ENCODE data around the gene PLCL1. TPM values are rescaled to one million over a fixed set of nuclear protein-coding genes. Genes with fewer than 3 reads are reported as not detected.

Gene PLCL1
- total RNA-seq, 1 donor from 2014 or later = 14.3 TPM

GRCh38 chr2:198144660-198145059 lies 340.3 kb downstream of the PLCL1 start:
- H3K36me3 ChIP-seq = no peaks in the 10 kb centered on the region
- intact Hi-C loops (cut with DNase I) = no loop called here
- no peak overlapping the region for H3K4me3 ChIP-seq
- no peak for DNase-seq (ENCODE audit: low spot score in 2 of 2)
- H3K27me3 ChIP-seq = no peaks in the 10 kb centered on the region
- H3K9me3 ChIP-seq = no peaks in the 10 kb centered on the region
- H3K4me1 ChIP-seq = no peaks in the 10 kb centered on the region
- TF ChIP-seq, protein P1, sequence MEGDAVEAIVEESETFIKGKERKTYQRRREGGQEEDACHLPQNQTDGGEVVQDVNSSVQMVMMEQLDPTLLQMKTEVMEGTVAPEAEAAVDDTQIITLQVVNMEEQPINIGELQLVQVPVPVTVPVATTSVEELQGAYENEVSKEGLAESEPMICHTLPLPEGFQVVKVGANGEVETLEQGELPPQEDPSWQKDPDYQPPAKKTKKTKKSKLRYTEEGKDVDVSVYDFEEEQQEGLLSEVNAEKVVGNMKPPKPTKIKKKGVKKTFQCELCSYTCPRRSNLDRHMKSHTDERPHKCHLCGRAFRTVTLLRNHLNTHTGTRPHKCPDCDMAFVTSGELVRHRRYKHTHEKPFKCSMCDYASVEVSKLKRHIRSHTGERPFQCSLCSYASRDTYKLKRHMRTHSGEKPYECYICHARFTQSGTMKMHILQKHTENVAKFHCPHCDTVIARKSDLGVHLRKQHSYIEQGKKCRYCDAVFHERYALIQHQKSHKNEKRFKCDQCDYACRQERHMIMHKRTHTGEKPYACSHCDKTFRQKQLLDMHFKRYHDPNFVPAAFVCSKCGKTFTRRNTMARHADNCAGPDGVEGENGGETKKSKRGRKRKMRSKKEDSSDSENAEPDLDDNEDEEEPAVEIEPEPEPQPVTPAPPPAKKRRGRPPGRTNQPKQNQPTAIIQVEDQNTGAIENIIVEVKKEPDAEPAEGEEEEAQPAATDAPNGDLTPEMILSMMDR (IDR thresholded peaks at IDR 0.05) = no peak
- no peak overlapping the region for H3K27ac ChIP-seq

- DNase-seq (ENCODE audit: low spot score in 2 of 2) = no peak
- no peaks in the 10 kb centered on the region for H3K27me3 ChIP-seq
- no peak overlapping the region for H3K27ac ChIP-seq
- intact Hi-C loops (cut with DNase I) = no loop called here
- no peak overlapping the region for H3K4me3 ChIP-seq
- H3K9me3 ChIP-seq = no peaks in the 10 kb centered on the region
- TF ChIP-seq, protein P1 (IDR thresholded peaks at IDR 0.05) = no peak
- no peaks in the 10 kb centered on the region for H3K4me1 ChIP-seq
- H3K36me3 ChIP-seq = no peaks in the 10 kb centered on the region
Observed at GRCh38 chr2:198146346-198146940, 342.1 kb downstream of the PLCL1 start.

DNA sequence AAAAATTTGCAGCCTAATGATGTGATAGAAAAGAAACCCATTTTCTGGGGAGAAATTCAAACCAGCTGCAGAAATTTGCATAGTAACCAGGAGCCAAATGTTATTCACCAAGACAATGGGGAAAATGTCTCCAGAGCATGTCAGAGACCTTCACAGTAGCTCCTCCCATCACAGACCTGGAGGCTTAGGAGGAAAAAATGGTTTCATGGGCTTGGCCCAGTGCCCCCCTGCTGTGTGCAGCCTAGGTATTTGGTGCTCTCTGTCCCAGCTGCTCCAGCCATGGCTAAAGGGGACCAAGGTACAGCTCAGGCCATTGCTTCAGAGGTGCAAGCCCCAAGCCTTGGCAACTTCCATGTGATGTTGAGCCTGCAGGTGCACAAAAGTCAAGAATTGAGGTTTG lies 352.9 kb downstream of the PLCL1 start:
- H3K27me3 ChIP-seq = no peaks in the 10 kb centered on the region
- TF ChIP-seq, protein P1 (IDR thresholded peaks at IDR 0.05) = no peak
- intact Hi-C loops (cut with DNase I) = no loop called here
- peaks cover 0 to under 1% of the 10 kb centered on the region in 2 donors for H3K9me3 ChIP-seq
- H3K36me3 ChIP-seq = peaks cover 0 to under 1% of the 10 kb centered on the region in 2 donors
- no peak overlapping the region for H3K4me3 ChIP-seq
- H3K4me1 ChIP-seq = no peaks in the 10 kb centered on the region
- no peak overlapping the region for H3K27ac ChIP-seq
- DNase-seq (ENCODE audit: low spot score in 2 of 2) = no peak

DNA sequence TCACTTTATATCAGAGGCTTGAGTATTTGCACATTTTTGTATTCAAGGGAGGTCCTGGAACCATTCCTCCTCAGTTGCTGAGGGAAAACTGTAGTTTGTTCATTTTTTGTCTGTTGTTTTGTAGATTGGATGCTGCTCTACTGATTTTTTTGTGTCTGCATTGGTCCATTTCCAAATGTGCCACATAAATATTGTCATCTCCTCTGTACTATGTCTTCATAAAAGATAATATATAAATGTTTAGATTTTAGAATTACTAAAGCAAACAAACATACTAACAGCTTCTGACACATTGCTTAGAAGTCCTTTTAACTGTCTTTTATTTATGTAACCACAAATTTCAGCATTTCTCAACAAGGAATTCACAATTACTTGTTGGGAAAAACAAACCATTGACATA lies 356.8 kb downstream of the PLCL1 start:
- intact Hi-C loops (cut with DNase I) = no loop called here
- H3K4me1 ChIP-seq = no peaks in the 10 kb centered on the region
- H3K9me3 ChIP-seq = no peaks in the 10 kb centered on the region
- H3K36me3 ChIP-seq = no peaks in the 10 kb centered on the region
- no peaks in the 10 kb centered on the region for H3K27me3 ChIP-seq
- TF ChIP-seq, protein P1 (IDR thresholded peaks at IDR 0.05) = no peak
- H3K4me3 ChIP-seq = no peak overlapping the region
- H3K27ac ChIP-seq = no peak overlapping the region
- no peak for DNase-seq (ENCODE audit: low spot score in 2 of 2)

DNA sequence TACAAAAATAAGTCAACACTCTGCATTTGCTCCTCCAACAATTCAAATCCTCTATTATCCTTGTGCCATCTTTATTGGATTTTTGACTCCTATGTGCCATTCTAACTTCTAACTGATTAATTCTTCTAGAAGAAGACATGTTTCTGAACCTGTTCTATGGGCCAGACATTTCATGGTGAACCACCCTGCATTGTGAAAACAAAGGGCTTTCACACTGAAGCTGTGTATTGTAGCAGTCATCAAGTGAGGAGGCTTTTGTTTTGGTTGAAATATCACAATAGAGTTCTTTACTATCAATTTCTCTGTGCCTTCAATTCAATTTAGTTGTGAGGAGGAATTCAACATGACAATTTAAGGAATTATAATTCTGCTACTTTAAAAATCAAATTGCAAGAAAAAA lies 357.9 kb downstream of the PLCL1 start:
- Histone ChIP-seq H3K4me1 (no peaks in the 10 kb centered on the region), H3K4me3 (no peak overlapping the region), H3K27me3 (no peaks in the 10 kb centered on the region), H3K9me3 (no peaks in the 10 kb centered on the region), H3K36me3 (no peaks in the 10 kb centered on the region), H3K27ac (no peak overlapping the region)
- no peak for DNase-seq (ENCODE audit: low spot score in 2 of 2)
- intact Hi-C loops (cut with DNase I) = no loop called here
- TF ChIP-seq, protein P1 (IDR thresholded peaks at IDR 0.05) = no peak

DNA sequence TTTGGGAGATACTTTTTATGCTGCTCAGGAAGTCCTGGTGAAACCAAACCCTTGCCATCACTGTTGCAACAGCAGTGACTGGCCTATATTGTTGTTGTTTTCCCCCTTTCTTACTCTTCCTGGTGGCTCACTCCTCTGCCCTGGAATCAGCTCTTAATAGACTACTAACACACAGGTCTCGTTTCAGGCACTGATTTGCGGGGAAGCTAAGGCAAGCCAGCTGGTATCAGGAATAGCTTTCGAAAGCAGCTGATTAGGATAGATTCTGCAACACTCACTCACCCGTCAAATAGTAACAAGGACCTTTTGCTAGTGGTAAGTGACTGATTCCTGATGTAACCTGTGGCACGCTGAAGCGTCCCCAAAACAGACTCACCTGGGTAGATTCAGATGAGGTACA lies 360.4 kb downstream of the PLCL1 start:
- Histone ChIP-seq H3K27me3 (no peaks in the 10 kb centered on the region), H3K9me3 (no peaks in the 10 kb centered on the region), H3K27ac (no peak overlapping the region), H3K4me3 (no peak overlapping the region), H3K36me3 (no peaks in the 10 kb centered on the region), H3K4me1 (no peaks in the 10 kb centered on the region)
- DNase-seq (ENCODE audit: low spot score in 2 of 2) = no peak
- intact Hi-C loops (cut with DNase I) = no loop called here
- TF ChIP-seq, protein P1 (IDR thresholded peaks at IDR 0.05) = no peak
